Activated CD4-positive, alpha-beta memory T cell treated with anti-CD3 and anti-CD28 coated beads, Interleukin-2, amount 10 ng/mL, durations not matched to agents 7 days and 5 days (primary cell): ENCODE measurements around the gene DMD. TPM values are rescaled to one million over a fixed set of nuclear protein-coding genes. Genes with fewer than 3 reads are reported as not detected.
"Not testable (repeated sequence)": the region's sequence is repeated elsewhere in the genome, so short reads cannot be mapped to it uniquely, and the experiment has no call there.

Source experiments
- CTCF ChIA-PET: fragments of 350-600 bp; sonication (Branson Sonifier 250); formaldehyde crosslinking; loops from one replicate; lab custom pipeline; 2021; ENCODE audit warnings: antibody characterized with exemption, inconsistent platforms; lab: Charles Lee
- POLR2A ChIA-PET: fragments of 350-600 bp; sonication (Branson Sonifier 250); formaldehyde crosslinking; loops from one replicate; lab custom pipeline; 2021; ENCODE audit warnings: antibody characterized with exemption; lab: Charles Lee
- DNase-seq: peaks from one replicate; pipeline ENCODE4 v3.0.0-alpha.2; 2020
- H3K27ac Mint-ChIP-seq: one replicate; pipeline ENCODE4 v1.8.0; 2021; ENCODE audit warnings: mild to moderate bottlenecking, mixed read lengths
- H3K27me3 Mint-ChIP-seq: one replicate; pipeline ENCODE4 v1.8.0; 2021; ENCODE audit warnings: mixed read lengths
- H3K36me3 Mint-ChIP-seq: one replicate; pipeline ENCODE4 v1.8.0; 2021; ENCODE audit warnings: low read depth, mixed read lengths
- H3K4me1 Mint-ChIP-seq: one replicate; pipeline ENCODE4 v1.8.0; 2021; ENCODE audit warnings: mixed read lengths
- H3K4me3 Mint-ChIP-seq: one replicate; pipeline ENCODE4 v1.8.0; 2021; ENCODE audit warnings: mild to moderate bottlenecking, mixed read lengths
- H3K9me3 Mint-ChIP-seq: one replicate; pipeline ENCODE4 v1.8.0; 2021; ENCODE audit warnings: mixed read lengths
- total RNA-seq, 2 experiments: library from RNA; stranded (reverse); gene quantifications; one replicate each; pipeline ENCODE4 v1.2.3, GENCODE V29; 2021

The DMD gene
- total RNA-seq, 2 experiments from 2014 or later = 1.4 to 1.5 TPM

GRCh38 chrX:31516527-31516926, 1694.8 kb downstream of the DMD start:
- CTCF ChIA-PET = no interaction called here

GRCh38 chrX:31508338-31508737, 1703.0 kb downstream of the DMD start:
- POLR2A ChIA-PET = no interaction called here
- Mint-ChIP-seq H3K4me3 (no peak overlapping the region), H3K9me3 (no peaks in the 10 kb centered on the region), H3K4me1 (no peaks in the 10 kb centered on the region), H3K27ac (no peak overlapping the region), H3K27me3 (no peaks in the 10 kb centered on the region), H3K36me3 (no peaks in the 10 kb centered on the region)
- no peak for DNase-seq
- CTCF ChIA-PET = no interaction called here

More at GRCh38 chrX:31516527-31516926, 1694.8 kb downstream of the DMD start:
- no peak overlapping the region for H3K4me3 Mint-ChIP-seq
- no peaks in the 10 kb centered on the region for H3K27me3 Mint-ChIP-seq
- no peaks in the 10 kb centered on the region for H3K9me3 Mint-ChIP-seq
- POLR2A ChIA-PET = no interaction called here
- no peak for DNase-seq
- H3K27ac Mint-ChIP-seq = no peak overlapping the region
- H3K4me1 Mint-ChIP-seq = no peaks in the 10 kb centered on the region
- H3K36me3 Mint-ChIP-seq = no peaks in the 10 kb centered on the region

GRCh38 chrX:31506928-31507327, 1704.4 kb downstream of the DMD start:
- Mint-ChIP-seq H3K27ac (no peak overlapping the region), H3K4me1 (no peaks in the 10 kb centered on the region), H3K4me3 (no peak overlapping the region), H3K9me3 (no peaks in the 10 kb centered on the region), H3K27me3 (no peaks in the 10 kb centered on the region), H3K36me3 (no peaks in the 10 kb centered on the region)
- DNase-seq = no peak
- CTCF ChIA-PET = no interaction called here
- POLR2A ChIA-PET = no interaction called here

- Mint-ChIP-seq H3K27me3 (no peaks in the 10 kb centered on the region), H3K9me3 (no peaks in the 10 kb centered on the region), H3K36me3 (no peaks in the 10 kb centered on the region), H3K4me3 (no peak overlapping the region), H3K27ac (no peak overlapping the region), H3K4me1 (no peaks in the 10 kb centered on the region)
- ChIA-PET POLR2A (no interaction called here), CTCF (no interaction called here)
- DNase-seq = no peak
These were observed 1705.0 kb downstream of the DMD start for GRCh38 chrX:31506360-31506759.

- ChIA-PET POLR2A (no interaction called here), CTCF (no interaction called here)
- H3K27ac Mint-ChIP-seq = no peak overlapping the region
These were observed 1710.4 kb downstream of the DMD start for GRCh38 chrX:31500921-31501320.

GRCh38 chrX:31499109-31499508, 1712.2 kb downstream of the DMD start:
- Mint-ChIP-seq H3K4me1 (no peaks in the 10 kb centered on the region), H3K36me3 (no peaks in the 10 kb centered on the region), H3K27me3 (no peaks in the 10 kb centered on the region), H3K9me3 (no peaks in the 10 kb centered on the region), H3K4me3 (no peak overlapping the region), H3K27ac (no peak overlapping the region)
- no peak for DNase-seq
- CTCF ChIA-PET = no interaction called here
- POLR2A ChIA-PET = no interaction called here

More at GRCh38 chrX:31500921-31501320, 1710.4 kb downstream of the DMD start:
- H3K4me1 Mint-ChIP-seq = no peaks in the 10 kb centered on the region
- no peaks in the 10 kb centered on the region for H3K27me3 Mint-ChIP-seq
- H3K36me3 Mint-ChIP-seq = no peaks in the 10 kb centered on the region
- no peak overlapping the region for H3K4me3 Mint-ChIP-seq
- DNase-seq = no peak
- no peaks in the 10 kb centered on the region for H3K9me3 Mint-ChIP-seq

- H3K9me3 Mint-ChIP-seq = no peaks in the 10 kb centered on the region
- H3K27me3 Mint-ChIP-seq = no peaks in the 10 kb centered on the region
- ChIA-PET POLR2A (no interaction called here), CTCF (no interaction called here)
- no peak for DNase-seq
- no peaks in the 10 kb centered on the region for H3K4me1 Mint-ChIP-seq
- no peak overlapping the region for H3K27ac Mint-ChIP-seq
- H3K36me3 Mint-ChIP-seq = no peaks in the 10 kb centered on the region
- no peak overlapping the region for H3K4me3 Mint-ChIP-seq
These were observed 1714.3 kb downstream of the DMD start for GRCh38 chrX:31497086-31497485.

- Mint-ChIP-seq H3K4me1 (no peaks in the 10 kb centered on the region), H3K27me3 (no peaks in the 10 kb centered on the region), H3K36me3 (no peaks in the 10 kb centered on the region), H3K4me3 (no peak overlapping the region), H3K9me3 (peaks cover 3% of the 10 kb centered on the region), H3K27ac (no peak overlapping the region)
- ChIA-PET CTCF (no interaction called here), POLR2A (no interaction called here)
- no peak for DNase-seq
These were observed 1723.4 kb downstream of the DMD start for GRCh38 chrX:31487951-31488350.

GRCh38 chrX:31483336-31483735, 1728.0 kb downstream of the DMD start:
- DNase-seq = no peak
- Mint-ChIP-seq H3K36me3 (no peaks in the 10 kb centered on the region), H3K27me3 (no peaks in the 10 kb centered on the region), H3K9me3 (no peaks in the 10 kb centered on the region), H3K4me1 (no peaks in the 10 kb centered on the region), H3K4me3 (no peak overlapping the region), H3K27ac (no peak overlapping the region)
- CTCF ChIA-PET = no interaction called here
- POLR2A ChIA-PET = no interaction called here

GRCh38 chrX:31480696-31481095, 1730.7 kb downstream of the DMD start:
- no peaks in the 10 kb centered on the region for H3K9me3 Mint-ChIP-seq
- ChIA-PET POLR2A (no interaction called here), CTCF (no interaction called here)
- H3K4me1 Mint-ChIP-seq = no peaks in the 10 kb centered on the region
- H3K4me3 Mint-ChIP-seq = no peak overlapping the region
- no peak for DNase-seq
- H3K27me3 Mint-ChIP-seq = no peaks in the 10 kb centered on the region
- no peak overlapping the region for H3K27ac Mint-ChIP-seq
- no peaks in the 10 kb centered on the region for H3K36me3 Mint-ChIP-seq

GRCh38 chrX:31471229-31471628, 1740.1 kb downstream of the DMD start:
- POLR2A ChIA-PET = no interaction called here
- H3K4me1 Mint-ChIP-seq = no peaks in the 10 kb centered on the region
- H3K27ac Mint-ChIP-seq = no peak overlapping the region
- H3K9me3 Mint-ChIP-seq = no peaks in the 10 kb centered on the region
- H3K4me3 Mint-ChIP-seq = no peak overlapping the region
- H3K27me3 Mint-ChIP-seq = no peaks in the 10 kb centered on the region
- no peak for DNase-seq
- CTCF ChIA-PET = no interaction called here
- no peaks in the 10 kb centered on the region for H3K36me3 Mint-ChIP-seq

- H3K27ac Mint-ChIP-seq, H3K4me1 Mint-ChIP-seq, H3K36me3 Mint-ChIP-seq, H3K4me3 Mint-ChIP-seq, H3K9me3 Mint-ChIP-seq, CTCF ChIA-PET, H3K27me3 Mint-ChIP-seq, DNase-seq, POLR2A ChIA-PET: not testable (repeated sequence)
These were observed 1740.6 kb downstream of the DMD start for GRCh38 chrX:31470753-31471152.

- ChIA-PET CTCF (no interaction called here), POLR2A (no interaction called here)
- Mint-ChIP-seq H3K27ac (no peak overlapping the region), H3K4me3 (no peak overlapping the region), H3K4me1 (no peaks in the 10 kb centered on the region), H3K27me3 (no peaks in the 10 kb centered on the region), H3K36me3 (no peaks in the 10 kb centered on the region), H3K9me3 (no peaks in the 10 kb centered on the region)
- no peak for DNase-seq
These were observed 1746.9 kb downstream of the DMD start for GRCh38 chrX:31464306-31464915.

- ChIA-PET CTCF (no interaction called here), POLR2A (no interaction called here)
- Mint-ChIP-seq H3K9me3 (no peaks in the 10 kb centered on the region), H3K36me3 (no peaks in the 10 kb centered on the region), H3K27ac (no peak overlapping the region), H3K27me3 (no peaks in the 10 kb centered on the region), H3K4me3 (no peak overlapping the region), H3K4me1 (no peaks in the 10 kb centered on the region)
- no peak for DNase-seq
These were observed 1750.1 kb downstream of the DMD start for GRCh38 chrX:31461266-31461665.
